ENCODE results near the gene TAS2R4.
"Not testable (repeated sequence)": the region's sequence is repeated elsewhere in the genome, so short reads cannot be mapped to it uniquely, and the experiment has no call there.

Gene TAS2R4, protein sequence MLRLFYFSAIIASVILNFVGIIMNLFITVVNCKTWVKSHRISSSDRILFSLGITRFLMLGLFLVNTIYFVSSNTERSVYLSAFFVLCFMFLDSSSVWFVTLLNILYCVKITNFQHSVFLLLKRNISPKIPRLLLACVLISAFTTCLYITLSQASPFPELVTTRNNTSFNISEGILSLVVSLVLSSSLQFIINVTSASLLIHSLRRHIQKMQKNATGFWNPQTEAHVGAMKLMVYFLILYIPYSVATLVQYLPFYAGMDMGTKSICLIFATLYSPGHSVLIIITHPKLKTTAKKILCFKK

GRCh38 chr7:141776374-141776773, at the start of gene TAS2R4:
TSS of gene TAS2R4 (plus strand) at chr7:141776674. CDS start at chr7:141778489, 1,815 bp downstream.
- DNase-seq (ENCODE audit: low spot score): no peak

DNA sequence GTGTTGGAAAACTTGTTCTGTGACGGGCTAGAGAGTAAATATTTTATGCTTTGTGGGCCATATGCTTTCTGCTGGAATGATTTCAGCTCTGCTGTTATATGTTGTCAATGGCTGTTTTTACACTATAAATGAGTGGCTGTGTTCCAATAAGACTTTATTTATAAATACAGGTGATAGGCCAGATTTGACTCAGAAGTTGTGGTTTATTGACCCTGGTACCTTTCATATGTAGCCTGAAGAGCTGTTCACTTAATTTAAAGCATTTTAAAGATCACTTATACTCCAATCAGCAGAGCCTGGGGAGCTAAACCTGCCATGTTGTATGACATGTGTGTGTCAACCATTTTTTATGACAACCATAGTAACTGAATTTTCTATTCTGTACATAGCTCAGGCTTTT, 47.5 kb upstream of the TAS2R4 start:
- no peak for DNase-seq (ENCODE audit: low spot score)

GRCh38 chr7:141731476-141732149, 44.9 kb upstream of the TAS2R4 start:
- peak; percentile 12 for DNase-seq (ENCODE audit: low spot score)

GRCh38 chr7:141737118-141737835, 39.2 kb upstream of the TAS2R4 start:
- peak; percentile 11 for DNase-seq (ENCODE audit: low spot score)

- peak; percentile 96 for DNase-seq (ENCODE audit: low spot score)
Measured at GRCh38 chr7:141737836-141738591, 38.5 kb upstream of the TAS2R4 start, which contains the start of gene SSBP1. TSS of gene SSBP1 (plus strand) at chr7:141738358. CDS start at chr7:141739167, 809 bp downstream.

- DNase-seq (ENCODE audit: low spot score): no peak
Measured at GRCh38 chr7:141738592-141739013, 37.9 kb upstream of the TAS2R4 start.

DNA sequence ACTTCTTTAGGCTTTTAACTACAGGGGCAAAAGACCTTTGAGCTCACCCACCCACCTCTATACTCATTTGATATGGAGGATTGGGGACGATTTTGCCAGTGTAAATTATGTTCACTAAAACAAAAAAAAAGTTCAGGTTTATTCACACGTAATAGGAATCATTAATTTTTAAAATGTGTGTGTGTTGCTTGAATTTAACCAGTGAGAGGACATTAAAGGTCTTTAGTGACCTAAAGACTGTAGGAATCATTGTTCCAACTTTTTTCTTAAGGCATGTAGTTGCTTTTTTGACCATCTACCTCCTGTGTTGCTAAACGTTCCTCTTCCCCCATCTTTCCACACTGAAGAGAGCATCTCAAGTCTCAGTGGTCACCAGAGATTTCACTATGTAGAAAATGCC, 37.2 kb upstream of the TAS2R4 start:
- DNase-seq (ENCODE audit: low spot score): no peak

GRCh38 chr7:141742229-141742628, 34.2 kb upstream of the TAS2R4 start:
- DNase-seq (ENCODE audit: low spot score): no peak

GRCh38 chr7:141744131-141744530, 32.3 kb upstream of the TAS2R4 start:
- DNase-seq (ENCODE audit: low spot score): no peak

- no peak for DNase-seq (ENCODE audit: low spot score)
Measured at GRCh38 chr7:141748396-141748795, 28.1 kb upstream of the TAS2R4 start.

DNA sequence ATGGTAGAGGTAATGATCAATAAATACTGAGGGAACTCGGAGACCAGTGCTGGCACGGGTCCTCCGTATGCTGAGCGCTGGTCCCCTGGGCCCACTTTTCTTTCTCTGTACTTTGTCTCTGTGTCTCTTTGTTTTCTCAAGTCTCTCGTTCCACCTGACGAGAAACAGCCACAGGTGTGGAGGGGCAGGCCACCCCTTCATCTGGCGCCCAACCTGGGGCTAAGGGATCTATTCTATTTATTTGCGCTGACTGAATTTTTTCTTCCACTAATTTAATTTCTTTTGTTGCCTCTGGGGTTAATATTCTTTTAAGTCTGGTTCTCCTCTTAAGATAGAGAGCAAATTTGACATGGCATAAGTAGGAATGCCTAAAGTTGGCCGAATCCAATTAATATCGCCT, 24.6 kb upstream of the TAS2R4 start:
- not testable (repeated sequence) for DNase-seq (ENCODE audit: low spot score)

- DNase-seq (ENCODE audit: low spot score): no peak
Measured at GRCh38 chr7:141752634-141753033, 23.8 kb upstream of the TAS2R4 start.

DNA sequence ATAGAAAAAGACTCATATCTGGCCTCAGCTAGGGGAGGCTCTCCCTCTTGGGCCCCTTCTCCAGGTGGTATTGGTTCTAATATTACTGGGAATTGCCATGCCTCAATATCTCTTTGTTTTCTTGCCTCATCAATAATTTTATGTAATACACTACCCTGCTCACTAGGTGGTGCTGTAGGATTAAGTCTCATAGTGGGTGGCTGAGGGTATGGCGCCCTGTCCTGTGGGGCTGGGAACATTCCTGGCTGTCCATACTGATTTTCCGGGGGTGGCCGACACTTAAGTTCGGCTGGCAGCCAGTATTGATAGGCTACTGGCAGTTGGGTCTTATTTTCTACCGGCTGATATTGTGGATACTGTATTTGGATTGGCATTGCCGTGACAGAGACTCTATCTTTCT, 21.5 kb upstream of the TAS2R4 start:
- peak; percentile 9 for DNase-seq (ENCODE audit: low spot score)

DNA sequence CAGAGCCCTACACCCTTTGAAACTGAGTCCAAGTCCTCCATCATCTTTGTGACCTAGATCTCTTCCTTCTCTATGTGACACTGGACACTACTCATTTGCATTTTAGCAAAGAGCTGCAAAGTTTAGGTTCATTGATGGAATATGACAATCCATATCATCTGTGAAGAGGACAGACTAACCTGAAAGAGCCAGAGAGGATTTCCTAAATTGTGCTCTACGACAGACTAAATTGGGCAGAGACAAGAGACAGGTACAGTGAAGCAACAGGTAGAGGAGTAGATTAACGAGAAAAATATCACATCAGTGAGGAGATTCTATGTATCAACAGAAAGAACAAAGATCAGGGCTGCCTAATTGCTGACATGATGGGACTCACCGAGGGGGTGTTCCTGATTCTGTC, 12.7 kb upstream of the TAS2R4 start, which contains the start of gene TAS2R3:
TAS2R3 (plus strand) TSS at position 301 of the 400 bp plus-strand sequence; CDS start at position 363, 62 bp downstream.
- DNase-seq (ENCODE audit: low spot score): no peak

- DNase-seq (ENCODE audit: low spot score): not testable (repeated sequence)
Measured at GRCh38 chr7:141770083-141770583, 6.3 kb upstream of the TAS2R4 start.

GRCh38 chr7:141785706-141786552, 9.5 kb downstream of the TAS2R4 start:
- peak; percentile 76 for DNase-seq (ENCODE audit: low spot score)

GRCh38 chr7:141788296-141788695, 11.8 kb downstream of the TAS2R4 start:
- no peak for DNase-seq (ENCODE audit: low spot score)

GRCh38 chr7:141789917-141790316, 13.4 kb downstream of the TAS2R4 start, which contains the start of gene TAS2R5:
TSS of gene TAS2R5 (plus strand) at chr7:141790217. CDS start at chr7:141790362, 145 bp downstream.
- DNase-seq (ENCODE audit: low spot score): no peak

DNA sequence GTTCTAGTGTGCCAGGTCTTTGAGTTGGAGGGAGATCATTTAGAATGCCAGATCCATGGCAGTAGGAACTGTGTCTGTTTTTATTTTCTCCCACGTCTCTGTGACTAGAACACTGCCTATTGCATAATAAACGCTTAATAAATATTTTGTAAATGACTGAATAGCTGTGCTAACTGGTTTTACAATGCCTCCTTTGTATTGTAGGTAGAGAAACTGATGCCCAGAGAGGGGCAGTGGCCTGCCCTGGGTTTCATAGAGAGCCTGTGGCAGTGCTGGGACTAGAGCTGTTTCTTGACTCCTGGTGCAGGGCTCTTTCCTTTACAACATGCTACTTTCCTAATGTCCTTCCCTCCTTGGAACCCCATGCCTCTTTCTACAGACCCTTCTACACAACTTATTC, 16.1 kb downstream of the TAS2R4 start:
- DNase-seq (ENCODE audit: low spot score): no peak

GRCh38 chr7:141820067-141820466, 43.6 kb downstream of the TAS2R4 start:
- no peak for DNase-seq (ENCODE audit: low spot score)

DNA sequence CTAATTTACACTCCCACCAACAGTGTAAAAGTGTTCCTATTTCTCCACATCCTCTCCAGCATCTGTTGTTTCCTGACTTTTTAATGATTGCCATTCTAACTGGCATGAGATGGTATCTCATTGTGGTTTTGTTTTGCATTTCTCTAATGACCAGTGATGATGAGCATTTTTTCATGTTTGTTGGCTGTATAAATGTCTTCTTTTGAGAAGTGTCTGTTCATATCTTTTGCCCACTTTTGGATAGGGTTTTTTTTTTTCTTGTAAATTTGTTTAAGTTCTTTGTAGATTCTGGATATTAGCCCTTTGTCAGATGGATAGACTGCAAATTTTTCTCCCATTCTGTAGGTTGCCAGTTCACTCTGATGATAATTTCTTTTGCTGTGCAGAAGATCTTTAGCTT, 46.0 kb downstream of the TAS2R4 start:
- not testable (repeated sequence) for DNase-seq (ENCODE audit: low spot score)

Data from pons (tissue), 1 donor.